Activated gamma-delta T cell treated with anti-CD3 and anti-CD28 coated beads, Interleukin-2, amount 50 U/mL, for 16 hours (primary cell): ENCODE data around the gene ADAMTS16.
A peak's percentile ranks its signal among the peaks of the same experiment; 100 is the strongest.

Source experiments
- DNase-seq: peaks from one replicate; pipeline ENCODE4 v3.0.0-alpha.2; 2020; ENCODE audit warnings: low read depth

ADAMTS16 gene

GRCh38 chr5:5141625-5142525, 1.7 kb downstream of the ADAMTS16 start:
- DNase-seq = peak; percentile 28

- no peak for DNase-seq
These were observed 4.3 kb downstream of the ADAMTS16 start for GRCh38 chr5:5144441-5144840.

- no peak for DNase-seq
These were observed 5.8 kb downstream of the ADAMTS16 start for GRCh38 chr5:5145651-5146529.

GRCh38 chr5:5146530-5147160, 6.5 kb downstream of the ADAMTS16 start:
- DNase-seq = no peak

- no peak for DNase-seq
These were observed 9.0 kb downstream of the ADAMTS16 start for GRCh38 chr5:5149154-5149553.

GRCh38 chr5:5150667-5151066, 10.5 kb downstream of the ADAMTS16 start:
- no peak for DNase-seq

- no peak for DNase-seq
These were observed 14.6 kb downstream of the ADAMTS16 start for GRCh38 chr5:5154733-5155132.

- DNase-seq = no peak
These were observed 15.5 kb downstream of the ADAMTS16 start for GRCh38 chr5:5155617-5156016.

GRCh38 chr5:5156471-5157082, 16.4 kb downstream of the ADAMTS16 start:
- no peak for DNase-seq

GRCh38 chr5:5158472-5158895, 18.4 kb downstream of the ADAMTS16 start:
- DNase-seq = no peak

- DNase-seq = no peak
These were observed 19.4 kb downstream of the ADAMTS16 start for GRCh38 chr5:5159282-5160103.

- no peak for DNase-seq
These were observed 24.0 kb downstream of the ADAMTS16 start for GRCh38 chr5:5164163-5164562.

GRCh38 chr5:5165541-5166002, 25.4 kb downstream of the ADAMTS16 start:
- no peak for DNase-seq

- DNase-seq = no peak
These were observed 29.3 kb downstream of the ADAMTS16 start for GRCh38 chr5:5169466-5169865.

GRCh38 chr5:5178136-5178535, 38.0 kb downstream of the ADAMTS16 start:
- DNase-seq = no peak

- no peak for DNase-seq
These were observed 38.5 kb downstream of the ADAMTS16 start for GRCh38 chr5:5178580-5178979.

GRCh38 chr5:5179079-5179478, 38.9 kb downstream of the ADAMTS16 start:
- no peak for DNase-seq

- DNase-seq = no peak
These were observed 39.5 kb downstream of the ADAMTS16 start for GRCh38 chr5:5179597-5179996.

- DNase-seq = no peak
These were observed 41.7 kb downstream of the ADAMTS16 start for GRCh38 chr5:5181650-5182324.

- no peak for DNase-seq
These were observed 42.5 kb downstream of the ADAMTS16 start for GRCh38 chr5:5182508-5183188.
